H9 (cell line): ENCODE results near the gene PRAME. TPM values are rescaled to one million over a fixed set of nuclear protein-coding genes. Genes with fewer than 3 reads are reported as not detected.

ENCODE experiments used
- DNase-seq: peaks from one replicate; pipeline ENCODE4 v3.0.0-alpha.2; 2017
- H2AFZ ChIP-seq: one replicate; pipeline ENCODE4 v1.6.1; 2013; ENCODE audit warnings: mild to moderate bottlenecking, low read length, control low read depth, moderate library complexity
- H2AK5ac ChIP-seq: 2 replicates; pipeline ENCODE4 v1.6.1; 2013; ENCODE audit warnings: low read length, control low read depth, mixed read lengths; ENCODE audit not compliant: insufficient read length
- H2BK120ac ChIP-seq: one replicate; pipeline ENCODE4 v1.6.1; 2013; ENCODE audit warnings: low read depth, mild to moderate bottlenecking, low read length, control low read depth, inconsistent platforms; ENCODE audit not compliant: poor library complexity, severe bottlenecking
- H2BK12ac ChIP-seq: 2 replicates; pipeline ENCODE4 v1.6.1; 2013; ENCODE audit warnings: low read length, control low read depth, mixed read lengths, low read depth; ENCODE audit not compliant: insufficient read length
- H2BK15ac ChIP-seq: 2 replicates; pipeline ENCODE4 v1.6.1; 2013; ENCODE audit warnings: low read depth, low read length, control low read depth
- H2BK20ac ChIP-seq: one replicate; pipeline ENCODE4 v1.6.1; 2013; ENCODE audit warnings: low read depth, mild to moderate bottlenecking, low read length, control low read depth, inconsistent platforms; ENCODE audit not compliant: poor library complexity, severe bottlenecking
- H2BK5ac ChIP-seq: 2 replicates; pipeline ENCODE4 v1.6.1; 2013; ENCODE audit warnings: low read length, control low read depth, mixed read lengths; ENCODE audit not compliant: insufficient read length
- H3K14ac ChIP-seq: 2 replicates; pipeline ENCODE4 v1.6.1; 2013; ENCODE audit warnings: low read length, control low read depth; ENCODE audit not compliant: insufficient read depth
- H3K18ac ChIP-seq: 2 replicates; pipeline ENCODE4 v1.6.1; 2013; ENCODE audit warnings: low read depth, mild to moderate bottlenecking, mixed read lengths, low read length, control low read depth; ENCODE audit not compliant: insufficient read length
- H3K23ac ChIP-seq: 2 replicates; pipeline ENCODE4 v1.6.1; 2013; ENCODE audit warnings: low read length, control low read depth, mixed read lengths, low read depth; ENCODE audit not compliant: insufficient read length
- H3K23me2 ChIP-seq: 2 replicates; pipeline ENCODE4 v1.6.1; 2013; ENCODE audit warnings: low read depth, mild to moderate bottlenecking, mixed read lengths, low read length, control low read depth; ENCODE audit not compliant: insufficient read length, poor library complexity, severe bottlenecking
- H3K27ac ChIP-seq: 2 replicates; pipeline ENCODE4 v1.5.1; 2013; ENCODE audit warnings: low read length, control low read depth, mixed read lengths, low read depth; ENCODE audit not compliant: insufficient read length
- H3K27me3 ChIP-seq: 2 replicates; pipeline ENCODE4 v1.6.1; 2013; ENCODE audit warnings: low read length, control low read depth, inconsistent platforms; ENCODE audit not compliant: insufficient read depth
- H3K4ac ChIP-seq: 2 replicates; pipeline ENCODE4 v1.6.1; 2013; ENCODE audit warnings: low read depth, mild to moderate bottlenecking, control low read depth, inconsistent platforms, low read length, moderate library complexity
- H3K4me1 ChIP-seq: 2 replicates; pipeline ENCODE4 v1.6.1; 2013; ENCODE audit warnings: low read length, control low read depth, inconsistent platforms; ENCODE audit not compliant: insufficient read depth
- H3K4me2 ChIP-seq: 2 replicates; pipeline ENCODE4 v1.6.1; 2013; ENCODE audit warnings: low read length, control low read depth, mixed read lengths; ENCODE audit not compliant: insufficient read length, insufficient read depth
- H3K56ac ChIP-seq: 2 replicates; pipeline ENCODE4 v1.6.1; 2013; ENCODE audit warnings: low read depth, mild to moderate bottlenecking, mixed read lengths, low read length, control low read depth; ENCODE audit not compliant: insufficient read length
- H3K79me1 ChIP-seq: 2 replicates; pipeline ENCODE4 v1.6.1; 2013; ENCODE audit warnings: low read depth, mild to moderate bottlenecking, moderate library complexity, low read length, control low read depth, inconsistent platforms; ENCODE audit not compliant: insufficient read depth, poor library complexity, severe bottlenecking
- H3K79me2 ChIP-seq: 2 replicates; pipeline ENCODE4 v1.6.1; 2013; ENCODE audit warnings: low read length, control low read depth, inconsistent platforms; ENCODE audit not compliant: insufficient read depth
- H3K9ac ChIP-seq: 2 replicates; pipeline ENCODE4 v1.6.1; 2013; ENCODE audit warnings: low read length, control low read depth, mixed read lengths; ENCODE audit not compliant: insufficient read length; ENCODE audit errors: extremely low read depth
- H3K9me3 ChIP-seq: one replicate; pipeline ENCODE4 v1.6.1; 2013; ENCODE audit warnings: low read depth, low read length, inconsistent platforms; ENCODE audit not compliant: control insufficient read depth
- H3T11ph ChIP-seq: one replicate; pipeline ENCODE4 v1.6.1; 2013; ENCODE audit warnings: mild to moderate bottlenecking, low read length, control low read depth, inconsistent platforms
- H4K20me1 ChIP-seq: one replicate; pipeline ENCODE4 v1.6.1; 2013; ENCODE audit not compliant: control insufficient read depth, insufficient read length, insufficient read depth
- H4K5ac ChIP-seq: 2 replicates; pipeline ENCODE4 v1.6.1; 2013; ENCODE audit warnings: low read depth, mild to moderate bottlenecking, mixed read lengths, low read length, control low read depth; ENCODE audit not compliant: insufficient read length
- H4K8ac ChIP-seq: replicated peaks from 2 replicates; pipeline ENCODE4 v1.6.1; 2013; ENCODE audit warnings: low read length, control low read depth, mixed read lengths, low read depth; ENCODE audit not compliant: insufficient read length
- H4K91ac ChIP-seq: 2 replicates; pipeline ENCODE4 v1.6.1; 2013; ENCODE audit warnings: low read depth, mild to moderate bottlenecking, moderate library complexity, mixed read lengths, low read length, control low read depth; ENCODE audit not compliant: insufficient read length
- H3K27ac Mint-ChIP-seq, 3 experiments: 2 replicates in 2 of 3; 3 replicates in 1 of 3; pipeline ENCODE4 v1.8.0; 2020 to 2021; ENCODE audit warnings: mixed read lengths in 3 of 3, mild to moderate bottlenecking in 1 of 3, moderate library complexity in 1 of 3
- H3K27me3 Mint-ChIP-seq: 2 replicates; pipeline ENCODE4 v1.8.0; 2021; ENCODE audit warnings: low read depth, mild to moderate bottlenecking, moderate library complexity, mixed read lengths
- H3K36me3 Mint-ChIP-seq, 3 experiments: 2 replicates in 2 of 3; 3 replicates in 1 of 3; pipeline ENCODE4 v1.8.0; 2020 to 2021; ENCODE audit warnings: low read depth in 3 of 3, mixed read lengths in 3 of 3; ENCODE audit not compliant: insufficient read depth in 1 of 3
- H3K4me1 Mint-ChIP-seq, 2 experiments: 2 replicates each; pipeline ENCODE4 v1.8.0; 2020; ENCODE audit warnings: mixed read lengths in 2 of 2
- H3K4me3 Mint-ChIP-seq, 2 experiments: 2 replicates in 1 of 2; 3 replicates in 1 of 2; pipeline ENCODE4 v1.8.0; 2020 to 2021; ENCODE audit warnings: mild to moderate bottlenecking in 2 of 2, mixed read lengths in 2 of 2, moderate library complexity in 1 of 2
- H3K9me3 Mint-ChIP-seq, 2 experiments: 2 replicates in 1 of 2; 3 replicates in 1 of 2; pipeline ENCODE4 v1.8.0; 2020; ENCODE audit warnings: mild to moderate bottlenecking in 2 of 2, mixed read lengths in 2 of 2, moderate library complexity in 1 of 2
- WGBS: extraction: QIAGEN DNeasy Blood & Tissue Kit; methylation state at CpG from one replicate; pipeline ENCODE4 v1.1.7; 2013; ENCODE audit warnings: missing lambda C conversion rate, low lambda C conversion rate, mixed read lengths; ENCODE audit not compliant: insufficient read length; ENCODE audit errors: extremely low coverage; 5-methylcytosine and 5-hydroxymethylcytosine counted together
- total RNA-seq: library from RNA; stranded (reverse); gene quantifications from 2 replicates; pipeline ENCODE4 v1.2.1, GENCODE V29; 2021
- TF ChIP-seq, protein P1 (sequence below): fragments of 200-600 bp; sonication (generic); conservative IDR thresholded peaks from 3 replicates; pipeline ENCODE4 v1.8.0; 2021; ENCODE audit warnings: antibody characterized with exemption, mild to moderate bottlenecking

The PRAME gene
- total RNA-seq, 1 experiment from 2014 or later = 0.31 TPM

DNA sequence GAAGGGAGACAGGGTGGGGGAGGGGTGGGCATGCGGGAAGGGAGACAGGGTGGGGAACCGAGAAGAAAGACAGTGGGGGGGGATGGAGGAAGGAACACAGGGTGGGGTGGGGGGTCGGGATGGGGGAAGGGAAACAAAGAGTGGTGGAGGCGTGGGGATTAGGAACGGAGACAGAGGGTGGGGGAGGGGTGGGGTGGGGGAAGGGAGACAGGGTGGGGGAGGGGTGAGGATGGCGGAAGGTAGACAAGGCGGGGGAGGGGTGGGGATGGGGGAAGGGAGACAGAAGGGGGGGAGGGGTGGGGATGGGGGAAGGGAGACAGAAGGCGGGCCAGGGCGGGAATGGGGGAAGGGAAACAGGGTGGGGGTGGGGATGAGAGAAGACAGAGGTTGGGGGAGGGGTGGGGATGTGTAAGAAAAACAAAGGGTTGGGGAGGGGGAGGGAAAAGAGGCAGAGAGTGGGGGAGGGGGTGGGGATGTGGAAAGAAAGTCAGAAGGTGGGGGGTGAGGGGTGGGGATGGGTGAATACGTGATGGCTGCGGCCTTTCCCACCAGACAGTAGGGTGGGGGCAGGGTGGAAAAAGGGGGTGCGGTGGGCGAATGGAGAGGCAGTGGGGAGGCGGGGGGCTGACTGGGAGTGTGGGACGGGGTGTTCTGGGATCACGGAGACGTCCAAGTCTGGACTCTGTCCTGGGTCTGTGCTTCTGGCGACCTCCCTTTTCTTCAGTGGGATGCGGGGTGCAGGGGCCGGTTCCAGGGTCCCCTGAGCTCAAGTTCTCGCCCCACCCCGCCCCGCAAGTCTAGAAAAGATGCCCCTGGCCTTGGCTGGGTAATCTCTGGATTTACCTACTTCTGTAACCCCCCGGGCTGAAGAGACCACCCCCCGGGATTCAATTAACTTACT lies 744 bp downstream of the PRAME start:
- Histone ChIP-seq H3K9ac (no peak overlapping the region), H3K18ac (no peak overlapping the region), H3K4me2 (no peak overlapping the region), H3K79me1 (no peaks in the 10 kb centered on the region), H3K79me2 (no peaks in the 10 kb centered on the region), H3K4ac (no peak overlapping the region), H3K56ac (no peak overlapping the region), H3K14ac (no peak overlapping the region), H2BK12ac (no peak overlapping the region), H3K27me3 (peaks cover 11% of the 10 kb centered on the region; the same call in 1 of the 2 replicates), H2BK5ac (no peak overlapping the region), H2BK120ac (no peak overlapping the region), H4K91ac (no peak overlapping the region), H4K20me1 (no peaks in the 10 kb centered on the region), H2BK15ac (no peak overlapping the region), H3K23me2 (no peaks in the 10 kb centered on the region), H4K8ac (no peak overlapping the region), H4K5ac (no peak overlapping the region), H3T11ph (no peak overlapping the region), H3K4me1 (no peaks in the 10 kb centered on the region), H3K23ac (no peak overlapping the region), H3K9me3 (no peaks in the 10 kb centered on the region), H2AFZ (no peak overlapping the region), H2BK20ac (no peak overlapping the region), H2AK5ac (no peak overlapping the region), H3K27ac (no peak overlapping the region)
- TF ChIP-seq, protein P1, sequence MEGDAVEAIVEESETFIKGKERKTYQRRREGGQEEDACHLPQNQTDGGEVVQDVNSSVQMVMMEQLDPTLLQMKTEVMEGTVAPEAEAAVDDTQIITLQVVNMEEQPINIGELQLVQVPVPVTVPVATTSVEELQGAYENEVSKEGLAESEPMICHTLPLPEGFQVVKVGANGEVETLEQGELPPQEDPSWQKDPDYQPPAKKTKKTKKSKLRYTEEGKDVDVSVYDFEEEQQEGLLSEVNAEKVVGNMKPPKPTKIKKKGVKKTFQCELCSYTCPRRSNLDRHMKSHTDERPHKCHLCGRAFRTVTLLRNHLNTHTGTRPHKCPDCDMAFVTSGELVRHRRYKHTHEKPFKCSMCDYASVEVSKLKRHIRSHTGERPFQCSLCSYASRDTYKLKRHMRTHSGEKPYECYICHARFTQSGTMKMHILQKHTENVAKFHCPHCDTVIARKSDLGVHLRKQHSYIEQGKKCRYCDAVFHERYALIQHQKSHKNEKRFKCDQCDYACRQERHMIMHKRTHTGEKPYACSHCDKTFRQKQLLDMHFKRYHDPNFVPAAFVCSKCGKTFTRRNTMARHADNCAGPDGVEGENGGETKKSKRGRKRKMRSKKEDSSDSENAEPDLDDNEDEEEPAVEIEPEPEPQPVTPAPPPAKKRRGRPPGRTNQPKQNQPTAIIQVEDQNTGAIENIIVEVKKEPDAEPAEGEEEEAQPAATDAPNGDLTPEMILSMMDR = no peak
- H3K9me3 Mint-ChIP-seq = peaks cover 11 to 21% of the 10 kb centered on the region in 2 experiments
- H3K36me3 Mint-ChIP-seq = peaks cover 0 to 7% (median 4%) of the 10 kb centered on the region in 3 experiments; a peak in 4 of 7 replicates
- H3K27ac Mint-ChIP-seq = no peak overlapping the region
- no peaks in the 10 kb centered on the region for H3K4me1 Mint-ChIP-seq
- WGBS = no CpG with 5 or more reads among the region's 25 CpGs
- H3K27me3 Mint-ChIP-seq = peaks cover 84% of the 10 kb centered on the region
- DNase-seq = no peak
- no peak overlapping the region for H3K4me3 Mint-ChIP-seq
